ENCODE measurements around the gene MRPL12.
"Not testable (repeated sequence)": the region's sequence is repeated elsewhere in the genome, so short reads cannot be mapped to it uniquely, and the experiment has no call there.

MRPL12 gene

GRCh38 chr17:81702934-81703746, at the start of gene MRPL12:
TSS of gene MRPL12 (plus strand) at chr17:81703367. CDS start at chr17:81703502, 135 bp downstream.
- peak; percentile 94 for FAIRE-seq

GRCh38 chr17:81655378-81656117, 47.6 kb upstream of the MRPL12 start:
- FAIRE-seq (no peak), DNase-seq (ENCODE audit: extremely low spot score, insufficient read length, low read depth) (no peak)

More at GRCh38 chr17:81702934-81703746, at the start of gene MRPL12:
- peak; percentile 97 for DNase-seq (ENCODE audit: extremely low spot score, insufficient read length, low read depth)

GRCh38 chr17:81656118-81656743, 46.9 kb upstream of the MRPL12 start, which contains the start of gene PDE6G:
TSS of gene PDE6G (minus strand) at chr17:81656542. CDS start at chr17:81653305, 3,237 bp downstream.
- DNase-seq (ENCODE audit: extremely low spot score, insufficient read length, low read depth) = no peak
- FAIRE-seq = no peak

GRCh38 chr17:81656835-81657234, 46.3 kb upstream of the MRPL12 start:
- DNase-seq (ENCODE audit: extremely low spot score, insufficient read length, low read depth) (no peak), FAIRE-seq (no peak)

- DNase-seq (ENCODE audit: extremely low spot score, insufficient read length, low read depth) = no peak
- peak; percentile 18 for FAIRE-seq
Measured at GRCh38 chr17:81659038-81659437, 44.1 kb upstream of the MRPL12 start.

- FAIRE-seq (no peak), DNase-seq (ENCODE audit: extremely low spot score, insufficient read length, low read depth) (no peak)
Measured at GRCh38 chr17:81660441-81660840, 42.7 kb upstream of the MRPL12 start.

- no peak for DNase-seq (ENCODE audit: extremely low spot score, insufficient read length, low read depth)
- no peak for FAIRE-seq
Measured at GRCh38 chr17:81662002-81662401, 41.2 kb upstream of the MRPL12 start.

- no peak for FAIRE-seq
- no peak for DNase-seq (ENCODE audit: extremely low spot score, insufficient read length, low read depth)
Measured at GRCh38 chr17:81664051-81664470, 39.1 kb upstream of the MRPL12 start.

GRCh38 chr17:81665205-81666091, 37.7 kb upstream of the MRPL12 start:
- FAIRE-seq = no peak
- no peak for DNase-seq (ENCODE audit: extremely low spot score, insufficient read length, low read depth)

- FAIRE-seq (no peak), DNase-seq (ENCODE audit: extremely low spot score, insufficient read length, low read depth) (no peak)
Measured at GRCh38 chr17:81666092-81666341, 37.1 kb upstream of the MRPL12 start.

- peak; percentile 97 for DNase-seq (ENCODE audit: extremely low spot score, insufficient read length, low read depth)
- FAIRE-seq = peak; percentile 95
Measured at GRCh38 chr17:81666342-81667191, 36.6 kb upstream of the MRPL12 start, which contains the start of the genes CCDC137 and OXLD1. TSS of gene CCDC137 (plus strand) at chr17:81666737. CDS start at chr17:81666767, 30 bp downstream. TSS of gene OXLD1 (minus strand) at chr17:81666605. CDS start at chr17:81666577, 28 bp downstream.

- FAIRE-seq = no peak
- no peak for DNase-seq (ENCODE audit: extremely low spot score, insufficient read length, low read depth)
Measured at GRCh38 chr17:81667754-81668153, 35.4 kb upstream of the MRPL12 start.

- no peak for FAIRE-seq
- no peak for DNase-seq (ENCODE audit: extremely low spot score, insufficient read length, low read depth)
Measured at GRCh38 chr17:81672504-81672903, 30.7 kb upstream of the MRPL12 start.

- DNase-seq (ENCODE audit: extremely low spot score, insufficient read length, low read depth) = no peak
- no peak for FAIRE-seq
Measured at GRCh38 chr17:81672954-81673353, 30.2 kb upstream of the MRPL12 start.

- no peak for FAIRE-seq
- DNase-seq (ENCODE audit: extremely low spot score, insufficient read length, low read depth) = no peak
Measured at GRCh38 chr17:81673561-81674258, 29.5 kb upstream of the MRPL12 start.

GRCh38 chr17:81675515-81676221, 27.5 kb upstream of the MRPL12 start:
- DNase-seq (ENCODE audit: extremely low spot score, insufficient read length, low read depth) = not testable (repeated sequence)
- FAIRE-seq = peak; percentile 85

GRCh38 chr17:81676906-81677305, 26.3 kb upstream of the MRPL12 start:
- DNase-seq (ENCODE audit: extremely low spot score, insufficient read length, low read depth) (no peak), FAIRE-seq (no peak)

GRCh38 chr17:81680150-81680549, 23.0 kb upstream of the MRPL12 start:
- DNase-seq (ENCODE audit: extremely low spot score, insufficient read length, low read depth) = no peak
- no peak for FAIRE-seq

Measured in GM18507 (cell line).